ENCODE data around the gene DGKI.

Gene DGKI

GRCh38 chr7:137546009-137546408 is 300.8 kb downstream of the DGKI start:
- H3K4me3 ChIP-seq (IDR thresholded peaks at IDR 0.05; ENCODE audit: insufficient read depth, low read depth, low read length) = no peak overlapping the region
- H3K27ac ChIP-seq = no peak overlapping the region
- no peak overlapping the region for H3K4me2 ChIP-seq
- no peaks in the 10 kb centered on the region for H3K27me3 ChIP-seq (ENCODE audit: insufficient read depth, low read depth)
- no peaks in the 10 kb centered on the region for H4K20me1 ChIP-seq (ENCODE audit: insufficient read depth)
- H3K36me3 ChIP-seq (ENCODE audit: insufficient read depth) = no peaks in the 10 kb centered on the region
- TF ChIP-seq CTCF (conservative IDR thresholded peaks at IDR 0.05; ENCODE audit: low read depth, low read length) = no peak
- no peak overlapping the region for H3K9ac ChIP-seq
- no peak overlapping the region for H2AFZ ChIP-seq (ENCODE audit: low read depth)
- H3K4me1 ChIP-seq (ENCODE audit: low read depth, poor library complexity, severe bottlenecking) = no peaks in the 10 kb centered on the region
- no peaks in the 10 kb centered on the region for H3K79me2 ChIP-seq (ENCODE audit: insufficient read depth, low read depth)

- no peak overlapping the region for H3K4me3 ChIP-seq (IDR thresholded peaks at IDR 0.05; ENCODE audit: insufficient read depth, low read depth, low read length)
- no peaks in the 10 kb centered on the region for H3K79me2 ChIP-seq (ENCODE audit: insufficient read depth, low read depth)
- no peak overlapping the region for H3K9ac ChIP-seq
- no peaks in the 10 kb centered on the region for H3K27me3 ChIP-seq (ENCODE audit: insufficient read depth, low read depth)
- H4K20me1 ChIP-seq (ENCODE audit: insufficient read depth) = no peaks in the 10 kb centered on the region
- no peak for TF ChIP-seq CTCF (conservative IDR thresholded peaks at IDR 0.05; ENCODE audit: low read depth, low read length)
- no peaks in the 10 kb centered on the region for H3K36me3 ChIP-seq (ENCODE audit: insufficient read depth)
- H2AFZ ChIP-seq (ENCODE audit: low read depth) = no peak overlapping the region
- no peaks in the 10 kb centered on the region for H3K4me1 ChIP-seq (ENCODE audit: low read depth, poor library complexity, severe bottlenecking)
- no peak overlapping the region for H3K27ac ChIP-seq
- no peak overlapping the region for H3K4me2 ChIP-seq
These were observed 301.6 kb downstream of the DGKI start for GRCh38 chr7:137545059-137545716.

DNA sequence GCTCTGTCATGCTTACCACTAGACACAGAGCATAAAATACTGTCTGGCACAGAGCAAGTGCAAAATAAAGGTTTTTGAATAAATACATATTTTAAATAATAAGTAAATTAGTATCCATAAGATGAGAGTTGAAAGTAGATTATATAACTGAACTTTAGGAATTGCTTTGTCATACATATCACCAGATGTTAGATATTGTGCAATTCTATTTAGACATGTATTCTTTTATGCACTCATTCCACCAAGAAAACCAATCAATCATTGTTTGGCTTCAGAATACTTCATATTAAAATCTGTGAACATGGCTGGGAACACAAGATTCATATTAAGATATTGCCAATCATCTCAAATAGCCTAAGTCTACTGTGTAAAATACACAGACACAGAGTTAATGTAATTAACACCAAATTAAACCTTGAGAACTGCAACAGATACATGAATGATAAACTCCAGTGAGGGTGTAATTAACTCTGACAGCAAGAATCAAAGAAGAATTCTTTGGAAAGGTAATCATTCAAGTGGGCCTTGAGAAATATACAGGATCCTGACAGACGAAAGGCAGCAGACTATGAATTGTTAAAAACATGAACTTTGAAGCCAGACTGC is 302.2 kb downstream of the DGKI start:
- H2AFZ ChIP-seq (ENCODE audit: low read depth) = no peak overlapping the region
- H3K27me3 ChIP-seq (ENCODE audit: insufficient read depth, low read depth) = no peaks in the 10 kb centered on the region
- H3K9ac ChIP-seq = no peak overlapping the region
- H3K4me3 ChIP-seq (IDR thresholded peaks at IDR 0.05; ENCODE audit: insufficient read depth, low read depth, low read length) = no peak overlapping the region
- H3K27ac ChIP-seq = no peak overlapping the region
- no peak overlapping the region for H3K4me2 ChIP-seq
- TF ChIP-seq CTCF (conservative IDR thresholded peaks at IDR 0.05; ENCODE audit: low read depth, low read length) = no peak
- H4K20me1 ChIP-seq (ENCODE audit: insufficient read depth) = no peaks in the 10 kb centered on the region
- no peaks in the 10 kb centered on the region for H3K79me2 ChIP-seq (ENCODE audit: insufficient read depth, low read depth)
- no peaks in the 10 kb centered on the region for H3K36me3 ChIP-seq (ENCODE audit: insufficient read depth)
- no peaks in the 10 kb centered on the region for H3K4me1 ChIP-seq (ENCODE audit: low read depth, poor library complexity, severe bottlenecking)

DNA sequence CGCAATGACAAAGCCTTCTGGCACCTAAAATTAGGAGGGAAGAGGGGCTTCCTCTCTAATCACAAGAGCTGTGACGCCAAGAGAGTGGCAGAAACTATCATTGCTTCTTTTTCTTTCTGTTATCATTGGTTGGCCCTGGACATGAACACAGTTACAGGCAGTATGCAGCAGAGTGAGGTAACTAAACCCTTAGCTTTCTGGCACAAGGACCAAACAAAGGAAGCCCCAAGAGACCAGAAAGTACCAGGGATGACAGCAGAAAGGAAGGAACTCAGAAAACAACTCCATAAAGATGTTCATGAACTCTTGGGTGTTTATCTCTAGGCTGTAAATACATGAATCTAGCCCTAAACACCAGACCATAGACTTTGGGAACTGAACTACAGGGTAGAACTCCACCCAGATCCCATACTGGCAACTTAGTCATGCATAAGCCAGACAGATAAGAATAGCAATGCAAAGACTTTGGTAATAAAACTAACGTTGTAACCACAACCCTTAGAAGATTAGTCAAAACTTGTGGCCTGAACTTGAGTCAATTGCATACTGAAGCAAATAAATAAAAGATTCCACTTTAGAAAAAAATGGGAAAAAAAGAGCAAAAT is 307.6 kb downstream of the DGKI start:
- Histone ChIP-seq H3K79me2 (ENCODE audit: insufficient read depth, low read depth) (no peaks in the 10 kb centered on the region), H4K20me1 (ENCODE audit: insufficient read depth) (no peaks in the 10 kb centered on the region), H3K27me3 (ENCODE audit: insufficient read depth, low read depth) (no peaks in the 10 kb centered on the region), H3K4me1 (ENCODE audit: low read depth, poor library complexity, severe bottlenecking) (no peaks in the 10 kb centered on the region), H3K27ac (no peak overlapping the region), H3K9ac (no peak overlapping the region), H3K4me2 (no peak overlapping the region), H3K4me3 (IDR thresholded peaks at IDR 0.05; ENCODE audit: insufficient read depth, low read depth, low read length) (no peak overlapping the region), H3K36me3 (ENCODE audit: insufficient read depth) (no peaks in the 10 kb centered on the region), H2AFZ (ENCODE audit: low read depth) (no peak overlapping the region)
- TF ChIP-seq CTCF (conservative IDR thresholded peaks at IDR 0.05; ENCODE audit: low read depth, low read length) = no peak

Measured in KMS-11 (cell line).